Ovary (tissue), 9 donors: ENCODE data around the gene MIGA1. TPM values are rescaled to one million over a fixed set of nuclear protein-coding genes. Genes with fewer than 3 reads are reported as not detected.

Source experiments
- DNase-seq, 5 donors: peaks; one replicate each; pipeline ENCODE4 v3.0.0-alpha.2; 2019 to 2020
- H3K27ac ChIP-seq, 2 donors: fragments of 200-600 bp; one replicate each; pipeline versions ENCODE4 v1.5.1 to v1.8.0; 2019 to 2022
- H3K27me3 ChIP-seq: fragments of 200-600 bp; one replicate; pipeline ENCODE4 v1.8.0; 2022
- H3K36me3 ChIP-seq: fragments of 200-600 bp; sonication (generic); one replicate; pipeline ENCODE4 v1.5.1; 2019
- H3K4me1 ChIP-seq: one replicate; pipeline ENCODE4 v1.8.1; 2013; ENCODE audit warnings: mild to moderate bottlenecking, moderate library complexity; ENCODE audit not compliant: insufficient read depth
- H3K4me3 ChIP-seq: fragments of 200-600 bp; sonication (generic); one replicate; pipeline ENCODE4 v1.5.1; 2017
- H3K9me3 ChIP-seq, 2 donors: fragments of 200-600 bp in 1 of 2; sonication (generic) in 1 of 2; one replicate each; pipeline versions ENCODE4 v1.5.1 to v1.8.1; 2013 to 2019; ENCODE audit warnings: mild to moderate bottlenecking in 1 of 2, moderate library complexity in 1 of 2
- CTCF ChIP-seq, 3 donors: fragments of 450-650 bp in 2 of 3; fragments of 200-600 bp in 1 of 3; IDR thresholded peaks; one replicate each; pipeline versions ENCODE4 v1.5.1 to v1.8.0; 2016 to 2022; ENCODE audit warnings: antibody characterized with exemption in 3 of 3, mild to moderate bottlenecking in 1 of 3
- EP300 ChIP-seq: sonication (generic); formaldehyde crosslinking; IDR thresholded peaks from one replicate; pipeline ENCODE4 v1.6.1; 2017; ENCODE audit warnings: antibody characterized with exemption
- POLR2A ChIP-seq: fragments of 450-650 bp; IDR thresholded peaks from one replicate; pipeline ENCODE4 v1.6.1; 2017; ENCODE audit warnings: antibody characterized with exemption, mild to moderate bottlenecking, moderate library complexity
- WGBS, 3 donors: extraction: QIAGEN DNeasy Blood & Tissue Kit in 1 of 3; methylation state at CpG; one replicate each; pipeline versions ENCODE4 v1.1.5 to v1.1.7; 2013 to 2017; 5-methylcytosine and 5-hydroxymethylcytosine counted together
- intact Hi-C, 4 donors: fragments of 100-400 bp; cut with DNase I; formaldehyde crosslinking; loops; one replicate each; pipeline versions ENCODE4 v1.11.0 to v1.15.1; 2022 to 2023
- polyA plus RNA-seq, 2 donors: library from polyadenylated mRNA; stranded (reverse); fragments of 200-250 nt in 1 of 2; fragments of 350-450 nt in 1 of 2; fragmentation: Illumina TruSeq in 1 of 2; extraction: RNeasy Lipid Tissue Mini Kit (QIAGEN cat#74804) in 1 of 2; gene quantifications; one replicate each; pipeline ENCODE4 v1.2.3, GENCODE V29; 2013 to 2014
- total RNA-seq, 7 donors: library from RNA; depleted of rRNA in 2 of 7; stranded (reverse); fragments of >200 nt in 2 of 7; fragmentation: NEBNext Ultra II Directional in 3 of 7; extraction: Animal tissue kit (Norgen Biotek cat#: 25700) in 3 of 7; gene quantifications; one replicate each; pipeline versions ENCODE4 v1.1.0 to v1.2.4, GENCODE V29; 2016 to 2023
- donor health status: DM: no; HTN: no; CAD: no; lungs with moderate emphysema.
- donor health status: DM: no; HTN: no; CAD: no.
- donor health status: Bipolar disorder and iron deficiency.
- donor health status: DM: yes; HTN: yes; CAD: no.
- donor health status: DM: no; HTN: no; CAD: no.
- donor health status: DM: yes; HTN: yes; CAD: no.

Gene MIGA1
- total and polyA plus RNA-seq, 9 donors, result 6.5 to 24.0 (median 18.2) TPM

GRCh38 chr1:77888081-77888780 is 108.8 kb downstream of the MIGA1 start, which contains the start of gene NEXN:
Gene NEXN, plus strand, starts transcription at chr1:77888624. Its CDS starts 27,483 bp downstream, at chr1:77916107.
- no peaks in the 10 kb centered on the region for H3K36me3 ChIP-seq
- peak; percentile 78 to 91 (median 83) for DNase-seq
- H3K4me1 ChIP-seq, result no peaks in the 10 kb centered on the region
- peak within 1 kb of the TSS; percentile 88 for H3K4me3 ChIP-seq
- H3K27me3 ChIP-seq, result no peaks in the 10 kb centered on the region
- intact Hi-C loops, result no loop called here
- H3K9me3 ChIP-seq, result no peaks in the 10 kb centered on the region
- 1 to 3% (median 1%) methylated on average over 28 to 36 of the region's 36 CpGs for WGBS, 3 donors
- TF ChIP-seq CTCF (IDR thresholded peaks at IDR 0.05), result no peak
- TF ChIP-seq POLR2A, result peak; percentile 15
- peak within 1 kb of the TSS; percentile 68 to 93 for H3K27ac ChIP-seq

GRCh38 chr1:77888781-77889642 is 109.6 kb downstream of the MIGA1 start:
- peak in 2 of 5 donors; percentile 28 to 37 for DNase-seq
- WGBS, 3 donors, result 0 to 1% (median 0%) methylated on average over 19 to 46 of the region's 46 CpGs
- no peak for TF ChIP-seq EP300
- no peak for TF ChIP-seq POLR2A
- TF ChIP-seq CTCF (IDR thresholded peaks at IDR 0.05), result no peak
- Histone ChIP-seq H3K27me3 (no peaks in the 10 kb centered on the region), H3K27ac (peak overlapping the region; percentile 68 to 93), H3K4me1 (no peaks in the 10 kb centered on the region), H3K9me3 (no peaks in the 10 kb centered on the region), H3K4me3 (peak overlapping the region; percentile 88), H3K36me3 (no peaks in the 10 kb centered on the region)
- intact Hi-C loops, result no loop called here

GRCh38 chr1:77889671-77890070 is 110.2 kb downstream of the MIGA1 start:
- intact Hi-C loops, result no loop called here

More at GRCh38 chr1:77889671-77890070, 110.2 kb downstream of the MIGA1 start:
- Histone ChIP-seq H3K4me1 (no peaks in the 10 kb centered on the region), H3K27me3 (no peaks in the 10 kb centered on the region), H3K36me3 (no peaks in the 10 kb centered on the region), H3K4me3 (peak overlapping the region; percentile 88), H3K9me3 (no peaks in the 10 kb centered on the region), H3K27ac (no peak overlapping the region)
- TF ChIP-seq POLR2A (no peak), CTCF (IDR thresholded peaks at IDR 0.05) (no peak), EP300 (no peak)
- WGBS, 3 donors, result 7 to 21% (median 13%) methylated on average over 7 of the region's 7 CpGs
- no peak for DNase-seq
